Measurements from ENCODE around the gene FZD4.
"Not testable (repeated sequence)": the region's sequence is repeated elsewhere in the genome, so short reads cannot be mapped to it uniquely, and the experiment has no call there.

FZD4 gene

GRCh38 chr11:86917589-86917988 is 37.6 kb downstream of the FZD4 start:
- no peaks in the 10 kb centered on the region for H3K36me3 Mint-ChIP-seq (ENCODE audit: low read depth)
- H3K27me3 Mint-ChIP-seq = peaks cover 3% of the 10 kb centered on the region
- H3K9me3 Mint-ChIP-seq = no peaks in the 10 kb centered on the region
- H3K4me3 Mint-ChIP-seq = no peak overlapping the region
- H3K27ac Mint-ChIP-seq = no peak overlapping the region
- no peaks in the 10 kb centered on the region for H3K4me1 Mint-ChIP-seq
- ATAC-seq = no peak
- DNase-seq = no peak

GRCh38 chr11:86916330-86916729 is 38.9 kb downstream of the FZD4 start:
- Mint-ChIP-seq H3K4me1 (no peaks in the 10 kb centered on the region), H3K9me3 (peaks cover 4% of the 10 kb centered on the region), H3K36me3 (ENCODE audit: low read depth) (no peaks in the 10 kb centered on the region), H3K27me3 (peaks cover 5% of the 10 kb centered on the region), H3K4me3 (no peak overlapping the region), H3K27ac (no peak overlapping the region)
- DNase-seq = no peak
- no peak for ATAC-seq

- DNase-seq; H3K4me3 Mint-ChIP-seq; H3K9me3 Mint-ChIP-seq; H3K4me1 Mint-ChIP-seq; H3K27ac Mint-ChIP-seq; H3K36me3 Mint-ChIP-seq (ENCODE audit: low read depth); H3K27me3 Mint-ChIP-seq; ATAC-seq: not testable (repeated sequence)
Measured at GRCh38 chr11:86915850-86916249, 39.3 kb downstream of the FZD4 start.

- no peak for ATAC-seq
Measured at GRCh38 chr11:86914865-86915519, 40.2 kb downstream of the FZD4 start.

GRCh38 chr11:86912238-86912637 is 43.0 kb downstream of the FZD4 start:
- H3K4me3 Mint-ChIP-seq = no peak overlapping the region
- no peaks in the 10 kb centered on the region for H3K36me3 Mint-ChIP-seq (ENCODE audit: low read depth)
- H3K27me3 Mint-ChIP-seq = peaks cover 5% of the 10 kb centered on the region
- H3K9me3 Mint-ChIP-seq = peaks cover 4% of the 10 kb centered on the region
- DNase-seq (no peak), ATAC-seq (no peak)
- H3K27ac Mint-ChIP-seq = no peak overlapping the region
- no peaks in the 10 kb centered on the region for H3K4me1 Mint-ChIP-seq

More at GRCh38 chr11:86914865-86915519, 40.2 kb downstream of the FZD4 start:
- no peak overlapping the region for H3K4me3 Mint-ChIP-seq
- H3K27ac Mint-ChIP-seq = no peak overlapping the region
- H3K9me3 Mint-ChIP-seq = peaks cover 4% of the 10 kb centered on the region
- DNase-seq = no peak
- H3K4me1 Mint-ChIP-seq = no peaks in the 10 kb centered on the region
- no peaks in the 10 kb centered on the region for H3K36me3 Mint-ChIP-seq (ENCODE audit: low read depth)
- H3K27me3 Mint-ChIP-seq = peaks cover 5% of the 10 kb centered on the region

GRCh38 chr11:86910592-86910991 is 44.6 kb downstream of the FZD4 start:
- Mint-ChIP-seq H3K9me3 (peaks cover 4% of the 10 kb centered on the region), H3K27me3 (peaks cover 5% of the 10 kb centered on the region), H3K36me3 (ENCODE audit: low read depth) (no peaks in the 10 kb centered on the region), H3K4me1 (no peaks in the 10 kb centered on the region), H3K4me3 (no peak overlapping the region), H3K27ac (no peak overlapping the region)
- DNase-seq (no peak), ATAC-seq (no peak)

- Mint-ChIP-seq H3K9me3 (no peaks in the 10 kb centered on the region), H3K4me3 (no peak overlapping the region), H3K27me3 (no peaks in the 10 kb centered on the region), H3K27ac (no peak overlapping the region), H3K36me3 (ENCODE audit: low read depth) (no peaks in the 10 kb centered on the region), H3K4me1 (no peaks in the 10 kb centered on the region)
- no peak for ATAC-seq
- DNase-seq = no peak
Measured at GRCh38 chr11:86906198-86906597, 49.0 kb downstream of the FZD4 start.

- DNase-seq = no peak
- Mint-ChIP-seq H3K27me3 (no peaks in the 10 kb centered on the region), H3K36me3 (ENCODE audit: low read depth) (no peaks in the 10 kb centered on the region), H3K9me3 (no peaks in the 10 kb centered on the region), H3K4me3 (no peak overlapping the region), H3K27ac (no peak overlapping the region), H3K4me1 (no peaks in the 10 kb centered on the region)
- ATAC-seq = no peak
Measured at GRCh38 chr11:86905252-86905651, 49.9 kb downstream of the FZD4 start.

GRCh38 chr11:86904001-86904400 is 51.2 kb downstream of the FZD4 start:
- Mint-ChIP-seq H3K9me3 (no peaks in the 10 kb centered on the region), H3K27ac (no peak overlapping the region), H3K4me1 (no peaks in the 10 kb centered on the region), H3K36me3 (ENCODE audit: low read depth) (no peaks in the 10 kb centered on the region), H3K27me3 (no peaks in the 10 kb centered on the region), H3K4me3 (no peak overlapping the region)
- ATAC-seq (no peak), DNase-seq (no peak)

GRCh38 chr11:86902345-86902744 is 52.9 kb downstream of the FZD4 start:
- DNase-seq = no peak
- Mint-ChIP-seq H3K9me3 (no peaks in the 10 kb centered on the region), H3K4me3 (no peak overlapping the region), H3K27me3 (no peaks in the 10 kb centered on the region), H3K4me1 (no peaks in the 10 kb centered on the region), H3K36me3 (ENCODE audit: low read depth) (no peaks in the 10 kb centered on the region), H3K27ac (no peak overlapping the region)
- no peak for ATAC-seq

GRCh38 chr11:86901599-86901998 is 53.6 kb downstream of the FZD4 start:
- H3K4me3 Mint-ChIP-seq = no peak overlapping the region
- ATAC-seq = no peak
- no peak overlapping the region for H3K27ac Mint-ChIP-seq
- H3K9me3 Mint-ChIP-seq = no peaks in the 10 kb centered on the region
- no peaks in the 10 kb centered on the region for H3K4me1 Mint-ChIP-seq
- H3K36me3 Mint-ChIP-seq (ENCODE audit: low read depth) = no peaks in the 10 kb centered on the region
- DNase-seq = no peak
- H3K27me3 Mint-ChIP-seq = no peaks in the 10 kb centered on the region

- H3K36me3 Mint-ChIP-seq (ENCODE audit: low read depth) = no peaks in the 10 kb centered on the region
- H3K27me3 Mint-ChIP-seq = no peaks in the 10 kb centered on the region
- H3K4me1 Mint-ChIP-seq = no peaks in the 10 kb centered on the region
- H3K4me3 Mint-ChIP-seq = no peak overlapping the region
- no peaks in the 10 kb centered on the region for H3K9me3 Mint-ChIP-seq
- DNase-seq = no peak
- no peak for ATAC-seq
- H3K27ac Mint-ChIP-seq = no peak overlapping the region
Measured at GRCh38 chr11:86900162-86900561, 55.0 kb downstream of the FZD4 start.

GRCh38 chr11:86898689-86899088 is 56.5 kb downstream of the FZD4 start:
- no peak for DNase-seq
- Mint-ChIP-seq H3K4me3 (no peak overlapping the region), H3K27ac (no peak overlapping the region), H3K36me3 (ENCODE audit: low read depth) (no peaks in the 10 kb centered on the region), H3K27me3 (peaks cover under 1% of the 10 kb centered on the region), H3K9me3 (no peaks in the 10 kb centered on the region), H3K4me1 (no peaks in the 10 kb centered on the region)
- no peak for ATAC-seq

GRCh38 chr11:86896441-86896841 is 58.8 kb downstream of the FZD4 start:
- Mint-ChIP-seq H3K4me1 (no peaks in the 10 kb centered on the region), H3K36me3 (ENCODE audit: low read depth) (no peaks in the 10 kb centered on the region), H3K9me3 (no peaks in the 10 kb centered on the region), H3K27me3 (peaks cover 2% of the 10 kb centered on the region), H3K4me3 (no peak overlapping the region), H3K27ac (no peak overlapping the region)
- DNase-seq (no peak), ATAC-seq (no peak)

All from activated naive CD8-positive, alpha-beta T cell treated with anti-CD3 and anti-CD28 coated beads, Interleukin-2, amount 50 U/mL, for 24 hours (primary cell).